Measurements from ENCODE around the gene ZMIZ1. TPM values are rescaled to one million over a fixed set of nuclear protein-coding genes. Genes with fewer than 3 reads are reported as not detected.

The ZMIZ1 gene
- total RNA-seq, 2 experiments from 2014 or later = 14.6 to 15.5 TPM

- no peaks in the 10 kb centered on the region for H3K27me3 ChIP-seq (ENCODE audit: control insufficient read depth in 1 of 2, insufficient read depth in 2 of 2, low read length in 2 of 2)
- Mint-ChIP-seq H3K27me3 (no peaks in the 10 kb centered on the region), H3K4me3 (no peak overlapping the region), H3K4me1 (ENCODE audit: low read depth) (no peaks in the 10 kb centered on the region), H3K27ac (no peak overlapping the region), H3K9me3 (no peaks in the 10 kb centered on the region), H3K36me3 (ENCODE audit: low read depth) (peaks cover 4% of the 10 kb centered on the region)
- ATAC-seq (ENCODE audit: poor library complexity) = no peak
- TF ChIP-seq CTCF (IDR thresholded peaks at IDR 0.05) = no peak
- H3K4me1 ChIP-seq (ENCODE audit: insufficient read depth, low read length) = no peaks in the 10 kb centered on the region
- DNase-seq = no peak
- H3K27ac ChIP-seq (ENCODE audit: low read depth in 1 of 2, low read length in 2 of 2) = no peak overlapping the region
- CTCF ChIA-PET = no interaction called here
- peaks cover 4% of the 10 kb centered on the region for H3K36me3 ChIP-seq (ENCODE audit: insufficient read depth, low read length)
- intact Hi-C loops (cut with DNase I, micrococcal nuclease) = no loop called here
- POLR2A ChIA-PET = no interaction called here
- no peak overlapping the region for H3K4me3 ChIP-seq (ENCODE audit: low read length)
- H3K9me3 ChIP-seq (ENCODE audit: control insufficient read depth in 1 of 2, insufficient read depth in 1 of 2, low read length in 2 of 2) = no peaks in the 10 kb centered on the region
Observed at GRCh38 chr10:79229071-79229541, 160.3 kb downstream of the ZMIZ1 start.

- no peak overlapping the region for H3K4me3 ChIP-seq (ENCODE audit: low read length)
- H3K9me3 Mint-ChIP-seq = no peaks in the 10 kb centered on the region
- no peaks in the 10 kb centered on the region for H3K9me3 ChIP-seq (ENCODE audit: control insufficient read depth in 1 of 2, insufficient read depth in 1 of 2, low read length in 2 of 2)
- ChIA-PET POLR2A (no interaction called here), CTCF (no interaction called here)
- no peaks in the 10 kb centered on the region for H3K27me3 Mint-ChIP-seq
- H3K4me1 ChIP-seq (ENCODE audit: insufficient read depth, low read length) = no peaks in the 10 kb centered on the region
- H3K4me3 Mint-ChIP-seq = no peak overlapping the region
- no peak overlapping the region for H3K27ac Mint-ChIP-seq
- no peaks in the 10 kb centered on the region for H3K27me3 ChIP-seq (ENCODE audit: control insufficient read depth in 1 of 2, insufficient read depth in 2 of 2, low read length in 2 of 2)
- no peak overlapping the region for H3K27ac ChIP-seq (ENCODE audit: low read depth in 1 of 2, low read length in 2 of 2)
- no peaks in the 10 kb centered on the region for H3K36me3 ChIP-seq (ENCODE audit: insufficient read depth, low read length)
- H3K4me1 Mint-ChIP-seq (ENCODE audit: low read depth) = no peaks in the 10 kb centered on the region
- ATAC-seq (ENCODE audit: poor library complexity) (no peak), DNase-seq (no peak)
- peaks cover 4% of the 10 kb centered on the region for H3K36me3 Mint-ChIP-seq (ENCODE audit: low read depth)
- TF ChIP-seq CTCF (IDR thresholded peaks at IDR 0.05) = no peak
- intact Hi-C loops (cut with DNase I, micrococcal nuclease) = no loop called here
Observed at GRCh38 chr10:79229830-79230327, 161.1 kb downstream of the ZMIZ1 start.

- ChIA-PET CTCF (no interaction called here), POLR2A (no interaction called here)
- no peak overlapping the region for H3K27ac Mint-ChIP-seq
- Histone ChIP-seq H3K36me3 (ENCODE audit: insufficient read depth, low read length) (no peaks in the 10 kb centered on the region), H3K27me3 (ENCODE audit: control insufficient read depth in 1 of 2, insufficient read depth in 2 of 2, low read length in 2 of 2) (no peaks in the 10 kb centered on the region), H3K9me3 (ENCODE audit: control insufficient read depth in 1 of 2, insufficient read depth in 1 of 2, low read length in 2 of 2) (no peaks in the 10 kb centered on the region), H3K27ac (ENCODE audit: low read depth in 1 of 2, low read length in 2 of 2) (no peak overlapping the region), H3K4me3 (ENCODE audit: low read length) (no peak overlapping the region), H3K4me1 (ENCODE audit: insufficient read depth, low read length) (no peaks in the 10 kb centered on the region)
- ATAC-seq (ENCODE audit: poor library complexity) (no peak), DNase-seq (no peak)
- H3K4me3 Mint-ChIP-seq = no peak overlapping the region
- H3K9me3 Mint-ChIP-seq = no peaks in the 10 kb centered on the region
- TF ChIP-seq CTCF (IDR thresholded peaks at IDR 0.05) = no peak
- peaks cover 4% of the 10 kb centered on the region for H3K36me3 Mint-ChIP-seq (ENCODE audit: low read depth)
- intact Hi-C loops (cut with DNase I, micrococcal nuclease) = no loop called here
- H3K4me1 Mint-ChIP-seq (ENCODE audit: low read depth) = no peaks in the 10 kb centered on the region
- no peaks in the 10 kb centered on the region for H3K27me3 Mint-ChIP-seq
Observed at GRCh38 chr10:79230328-79230830, 161.6 kb downstream of the ZMIZ1 start.

All from CD4-positive, alpha-beta T cell (primary cell).